Islet precursor cell (in vitro differentiated cells): ENCODE data around the gene JDP2.

Experiments
- DNase-seq: peaks from one replicate; pipeline ENCODE4 v3.0.0-alpha.2; 2018

JDP2 gene

DNA sequence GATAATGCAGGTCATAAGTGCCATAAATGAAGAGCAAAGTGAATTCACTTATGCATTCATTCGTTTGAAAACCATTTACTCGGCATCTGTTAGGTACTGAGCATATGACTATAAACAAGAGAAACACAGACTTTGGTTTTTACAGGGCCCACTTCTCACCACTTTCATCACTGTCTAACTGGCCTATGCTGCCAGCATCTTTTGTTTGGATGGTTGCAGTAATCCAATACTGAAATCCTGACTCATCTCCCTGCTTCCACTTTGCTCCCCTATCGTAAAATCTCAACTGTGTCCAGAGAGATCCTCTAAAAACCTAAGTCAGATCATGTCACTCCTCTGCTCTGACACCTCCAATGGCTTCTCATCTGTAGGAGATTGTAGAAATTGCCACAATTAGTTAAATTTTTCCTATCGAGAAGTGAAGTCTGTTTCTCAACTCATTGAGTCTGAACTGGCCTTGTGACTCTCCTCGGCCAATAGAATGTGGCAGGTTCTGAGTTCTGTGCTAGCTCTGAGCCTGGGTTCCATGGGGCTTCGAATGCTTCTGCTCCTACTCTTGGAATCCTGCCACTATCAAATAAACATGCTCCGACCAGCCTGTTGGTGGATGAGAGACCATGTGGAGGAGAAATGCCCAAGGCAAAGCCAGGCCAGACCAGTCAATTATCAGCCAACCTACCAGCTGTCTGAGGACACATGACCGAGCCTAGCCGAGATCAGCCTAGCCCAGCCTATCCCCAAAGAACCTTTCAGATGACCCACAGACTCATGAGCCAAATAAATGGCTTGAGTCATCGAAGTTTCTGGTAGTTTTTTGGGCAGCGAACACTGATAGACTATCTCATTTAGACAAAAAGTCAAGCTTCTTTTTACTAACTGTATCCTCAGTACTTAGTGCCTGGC is 92.3 kb downstream of the JDP2 start:
- no peak for DNase-seq

DNA sequence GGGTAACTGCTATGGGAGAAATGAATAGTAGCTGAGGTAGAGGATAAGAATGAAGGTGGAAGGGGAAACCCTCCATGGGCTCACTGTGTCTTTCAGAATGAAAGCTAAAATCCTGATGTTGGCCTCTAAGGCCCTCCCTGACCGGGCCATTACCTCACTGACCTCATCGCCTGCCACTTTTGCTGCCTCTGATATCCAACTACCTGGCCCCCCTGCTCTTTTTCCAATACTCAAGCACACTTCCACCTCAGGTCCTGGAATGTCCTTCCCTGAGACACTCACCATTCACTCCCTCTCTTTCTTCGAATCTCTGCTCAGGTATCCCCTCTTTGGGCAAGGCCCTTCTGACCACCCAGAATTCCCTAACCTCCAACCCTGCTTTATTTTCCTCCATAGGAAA is 93.0 kb downstream of the JDP2 start:
- no peak for DNase-seq

DNA sequence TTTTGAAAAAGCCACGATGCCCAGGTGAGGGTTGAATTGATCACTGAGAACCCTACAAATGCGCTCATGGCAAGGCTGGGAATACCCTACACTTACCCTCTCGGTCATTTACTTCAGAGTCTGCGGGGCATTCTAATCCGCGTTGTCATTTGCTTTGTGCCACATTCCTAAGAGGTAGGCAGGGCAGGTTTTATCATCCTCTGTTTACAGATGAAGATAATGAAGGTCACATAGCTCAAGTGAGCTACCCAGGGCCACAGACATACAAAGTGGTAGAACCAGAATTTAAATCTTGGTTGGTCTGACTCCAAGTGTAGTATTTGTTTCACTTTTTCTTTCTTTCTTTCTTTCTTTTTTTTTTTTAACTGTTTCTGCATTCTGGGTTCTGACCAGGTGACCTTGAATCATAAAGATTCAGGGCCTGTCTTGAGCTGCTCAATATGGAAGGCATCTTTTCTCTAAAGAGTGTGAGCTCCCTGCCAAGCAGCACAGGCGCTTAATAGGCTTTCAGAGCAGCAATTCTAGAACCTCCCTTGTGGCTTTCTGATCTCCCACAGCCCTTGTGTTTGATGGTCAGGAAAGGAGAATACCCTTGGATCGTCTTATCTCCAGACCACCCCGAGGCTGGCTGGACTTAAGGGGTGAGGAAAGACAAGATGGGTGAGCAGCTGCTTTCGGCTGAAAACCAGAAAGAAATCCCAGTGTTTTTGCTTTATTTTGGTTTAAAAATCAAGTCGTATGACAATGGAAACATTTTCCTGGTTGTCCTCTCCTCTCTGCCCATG is 93.8 kb downstream of the JDP2 start:
- no peak for DNase-seq

DNA sequence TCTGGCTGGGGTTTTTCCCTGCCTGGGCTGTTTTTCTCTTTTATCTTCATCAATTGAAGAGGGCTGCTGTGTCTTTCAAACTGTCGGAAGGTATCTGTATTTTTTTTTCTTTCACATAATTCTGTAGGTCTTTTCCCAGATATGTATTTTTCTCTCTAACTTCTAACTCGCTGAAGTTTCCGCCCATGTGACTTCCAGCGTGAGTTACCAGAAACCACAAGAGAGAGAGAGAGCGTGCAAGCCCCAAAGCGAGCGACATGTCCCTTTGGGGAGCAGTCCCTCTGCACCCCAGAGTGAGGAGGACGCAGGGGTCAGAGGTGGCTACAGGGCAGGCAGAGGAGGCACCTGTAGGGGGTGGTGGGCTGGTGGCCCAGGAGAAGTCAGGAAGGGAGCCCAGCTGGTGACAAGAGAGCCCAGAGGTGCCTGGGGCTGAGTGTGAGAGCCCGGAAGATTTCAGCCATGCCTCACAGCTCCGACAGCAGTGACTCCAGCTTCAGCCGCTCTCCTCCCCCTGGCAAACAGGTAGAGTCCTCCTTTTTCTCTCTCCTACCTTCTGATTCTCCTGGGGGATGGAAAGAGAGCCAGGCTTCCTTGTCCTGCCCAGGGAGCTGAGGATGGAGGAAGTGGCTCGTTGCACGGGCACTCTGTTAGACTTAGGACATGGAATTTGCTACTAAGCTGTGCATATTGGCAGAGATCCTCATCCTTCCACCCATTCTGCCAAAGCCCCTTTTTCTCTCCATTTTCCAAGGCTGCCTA is 94.6 kb downstream of the JDP2 start, which contains the start of gene BATF:
Gene BATF (plus strand): TSS at position 246 of the 759 bp plus-strand sequence. CDS start 214 bp downstream, at position 460.
- DNase-seq, result no peak

DNA sequence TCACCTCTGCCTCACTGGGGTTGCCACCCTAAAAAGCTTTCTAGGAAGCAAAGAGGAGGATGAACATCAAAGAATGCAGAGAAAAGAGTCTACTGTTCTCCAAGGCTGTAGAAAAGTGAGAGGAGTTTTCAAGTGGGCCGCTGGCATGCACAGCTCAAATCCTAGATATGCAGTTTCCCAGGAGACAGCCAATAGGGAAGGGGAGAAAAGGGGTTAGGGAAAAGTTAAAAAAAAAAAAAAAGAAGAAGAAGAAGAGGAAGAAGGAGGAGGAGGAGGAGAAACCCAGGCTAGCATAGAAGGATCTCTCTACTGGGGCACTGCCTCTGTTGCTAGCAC is 95.1 kb downstream of the JDP2 start:
- no peak for DNase-seq
